Posterior vena cava (tissue), 2 donors: ENCODE results near the gene RSRC2. TPM values are rescaled to one million over a fixed set of nuclear protein-coding genes. Genes with fewer than 3 reads are reported as not detected.
"Not testable (repeated sequence)": the region's sequence is repeated elsewhere in the genome, so short reads cannot be mapped to it uniquely, and the experiment has no call there.

Experiments used
- DNase-seq: peaks from one replicate; pipeline ENCODE4 v3.0.0-alpha.2; 2020; ENCODE audit warnings: low spot score
- intact Hi-C, 2 donors: fragments of 100-400 bp; cut with DNase I; formaldehyde crosslinking; loops; one replicate each; pipeline versions ENCODE4 v1.14.1 to v1.14.2; 2022 to 2023
- long read RNA-seq, 2 donors: library from polyadenylated mRNA; unstranded; transcript quantifications; one replicate each; pipeline ENCODE4 v2.0.0, GENCODE V29; 2020 to 2021
- total RNA-seq, 2 donors: library from RNA; stranded (reverse); fragmentation: NEBNext Ultra II Directional; extraction: Animal tissue kit (Norgen Biotek cat#: 25700); gene quantifications; one replicate each; pipeline ENCODE4 v1.2.1, GENCODE V29; 2021
- donor health status: DM: yes; HTN: yes; CAD: no.
- donor health status: DM: yes; HTN: yes; CAD: no.

The RSRC2 gene
- total RNA-seq = 10 to 100 TPM; 52.5 to 60.6 TPM
- long read RNA-seq, donor 1, partial matches to known transcripts = 6 of 24 reads
- long read RNA-seq, donor 1, other reads (novel, unspliced or antisense) = 14 of 24 reads
- long read RNA-seq, donor 2, transcript RSRC2-201 (10 exons, 3,520 nt) = major isoform, 17 of 69 reads
- long read RNA-seq, donor 2, partial matches to known transcripts = 17 of 69 reads
- long read RNA-seq, donor 2, other reads (novel, unspliced or antisense) = 33 of 69 reads

GRCh38 chr12:122526683-122527477, at the start of gene RSRC2, which contains the start of gene KNTC1:
RSRC2 (minus strand) TSS chr12:122526936; CDS start chr12:122526853, 83 bp downstream.
KNTC1 (plus strand) TSS chr12:122527249; CDS start chr12:122530064, 2,815 bp downstream.
- intact Hi-C loops = loop anchor here in 1 of 2 donors (5.0 kb wide), 1 partner anchor 1175 kb away; the partner anchor contains the start of gene ANAPC5
- DNase-seq = peak; percentile 98

DNA sequence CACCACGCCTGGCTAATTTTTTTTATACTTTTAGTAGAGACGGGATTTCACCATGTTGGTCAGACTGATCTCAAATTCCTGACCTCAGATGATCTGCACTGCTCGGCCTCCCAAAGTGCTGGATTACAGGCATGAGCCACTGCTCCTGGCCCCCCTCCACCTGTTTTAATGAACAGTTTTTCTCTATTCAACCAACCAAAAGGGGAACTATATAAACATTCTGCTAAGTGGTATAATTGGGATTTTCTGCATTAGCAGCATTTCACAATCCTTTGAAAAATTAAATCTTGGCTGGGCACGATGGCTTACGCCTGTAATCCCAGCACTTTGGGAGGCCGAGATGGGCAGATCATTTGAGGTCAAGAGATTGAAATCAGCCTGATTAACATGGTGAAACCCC, 45.1 kb upstream of the RSRC2 start:
- intact Hi-C loops = no loop called here
- no peak for DNase-seq

GRCh38 chr12:122570006-122570405, 43.3 kb upstream of the RSRC2 start:
- intact Hi-C loops, DNase-seq: not testable (repeated sequence)

DNA sequence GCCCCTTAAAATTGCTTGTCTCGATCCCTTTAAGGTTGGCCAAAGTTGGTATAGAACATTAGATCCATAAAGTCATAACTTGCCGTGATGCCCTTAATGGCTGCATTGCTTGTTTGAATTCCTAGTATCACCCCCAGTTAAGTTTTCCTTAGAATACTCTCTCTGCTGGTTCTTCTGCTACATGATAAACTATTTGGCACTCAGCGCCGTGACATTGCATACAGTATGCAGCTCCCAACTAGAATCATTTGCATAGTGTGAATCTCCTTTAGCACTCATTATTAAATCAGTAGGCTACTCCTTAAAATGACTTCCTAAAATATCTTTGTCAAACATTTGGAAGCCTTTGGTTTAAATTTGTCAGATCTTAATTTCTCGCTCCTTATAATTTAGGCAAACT, 42.6 kb upstream of the RSRC2 start:
- DNase-seq = no peak
- intact Hi-C loops = no loop called here

DNA sequence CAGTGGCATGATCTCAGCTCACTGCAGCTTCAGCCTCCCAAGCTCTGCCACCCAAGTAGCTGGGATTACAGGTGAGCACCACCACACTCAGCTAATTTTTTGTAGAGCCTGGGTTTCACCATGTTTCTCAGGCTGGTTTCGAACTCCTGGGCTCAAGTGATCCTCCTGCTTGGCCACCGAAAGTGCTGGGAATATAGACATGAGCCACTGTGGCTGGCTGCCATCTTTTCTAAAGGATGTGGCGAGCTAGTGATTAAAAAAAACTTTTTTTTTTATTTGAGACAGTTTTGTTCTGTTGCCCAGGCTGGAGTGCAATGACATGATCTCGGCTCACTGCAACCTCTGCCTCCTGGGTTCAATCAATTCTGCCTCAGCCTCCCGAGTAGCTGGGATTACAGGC, 40.1 kb upstream of the RSRC2 start:
- intact Hi-C loops, DNase-seq: not testable (repeated sequence)

- DNase-seq = no peak
Measured at GRCh38 chr12:122563361-122563760, 36.6 kb upstream of the RSRC2 start.

GRCh38 chr12:122560138-122560537, 33.4 kb upstream of the RSRC2 start:
- intact Hi-C loops = no loop called here
- no peak for DNase-seq

More at GRCh38 chr12:122563361-122563760, 36.6 kb upstream of the RSRC2 start:
- intact Hi-C loops = no loop called here

- intact Hi-C loops = no loop called here
- no peak for DNase-seq
Measured at GRCh38 chr12:122558745-122559641, 32.3 kb upstream of the RSRC2 start.

DNA sequence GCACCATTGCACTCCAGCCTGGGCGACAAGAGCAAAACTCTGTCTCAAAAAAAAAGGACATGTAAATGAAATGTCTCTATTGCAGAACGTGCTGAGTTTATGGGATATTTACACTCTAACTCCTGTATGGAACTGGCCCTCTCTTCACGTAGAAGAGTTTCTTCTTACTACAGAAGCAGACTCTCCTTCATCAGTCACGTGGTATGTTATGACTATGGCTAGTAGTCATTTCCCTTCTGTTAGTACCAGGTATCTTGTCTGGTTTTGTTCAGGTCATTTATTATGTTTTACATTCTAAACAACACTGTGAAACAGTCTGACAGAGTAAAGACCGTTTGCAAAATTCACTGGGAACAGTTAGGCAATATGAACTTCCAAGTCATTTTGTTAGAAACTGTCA, 20.6 kb upstream of the RSRC2 start:
- intact Hi-C loops = no loop called here
- no peak for DNase-seq

- intact Hi-C loops = no loop called here
- DNase-seq = no peak
Measured at GRCh38 chr12:122545855-122546254, 19.1 kb upstream of the RSRC2 start.

GRCh38 chr12:122544537-122544936, 17.8 kb upstream of the RSRC2 start:
- DNase-seq = no peak
- intact Hi-C loops = no loop called here

GRCh38 chr12:122538496-122538895, 11.8 kb upstream of the RSRC2 start:
- no peak for DNase-seq
- intact Hi-C loops = no loop called here

- no peak for DNase-seq
- intact Hi-C loops = no loop called here
Measured at GRCh38 chr12:122537021-122537420, 10.3 kb upstream of the RSRC2 start.

- DNase-seq = no peak
- intact Hi-C loops = no loop called here
Measured at GRCh38 chr12:122533856-122534255, 7.1 kb upstream of the RSRC2 start.

GRCh38 chr12:122528992-122529391, 2.3 kb upstream of the RSRC2 start:
- intact Hi-C loops = loop anchor here in 1 of 2 donors (5.0 kb wide), 1 partner anchor 1177 kb away; the partner anchor contains the start of gene ANAPC5
- DNase-seq = no peak

GRCh38 chr12:122528582-122528981, 1.8 kb upstream of the RSRC2 start:
- intact Hi-C loops = loop anchor here in 1 of 2 donors (5.0 kb wide), 1 partner anchor 1176 kb away; the partner anchor contains the start of gene ANAPC5
- DNase-seq = no peak

DNA sequence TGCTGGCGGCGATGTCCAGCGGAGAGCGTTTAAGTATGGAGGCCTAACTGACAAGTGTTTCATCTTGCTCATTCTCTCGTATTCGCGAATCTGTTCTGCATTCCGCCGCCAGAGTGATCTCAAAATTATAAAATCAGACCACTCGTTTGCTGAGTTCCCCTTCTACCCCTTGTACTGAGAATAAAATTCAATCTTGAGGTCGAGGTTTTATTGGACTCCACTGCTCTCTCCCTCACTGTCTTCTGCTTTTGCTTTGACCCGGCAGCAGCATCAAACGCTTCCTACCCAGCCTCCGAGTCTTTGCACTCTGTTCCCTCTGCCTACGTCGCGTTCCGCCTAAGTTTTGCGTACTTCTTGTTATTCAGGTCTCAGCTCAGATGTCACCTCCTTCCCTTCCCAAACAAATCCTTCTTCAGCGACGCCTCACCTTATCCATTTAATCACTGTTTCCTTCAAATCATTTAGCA, 775 bp upstream of the RSRC2 start:
- DNase-seq = no peak
- intact Hi-C loops = loop anchor here in 1 of 2 donors (5.0 kb wide), 1 partner anchor 1175 kb away; the partner anchor contains the start of gene ANAPC5

DNA sequence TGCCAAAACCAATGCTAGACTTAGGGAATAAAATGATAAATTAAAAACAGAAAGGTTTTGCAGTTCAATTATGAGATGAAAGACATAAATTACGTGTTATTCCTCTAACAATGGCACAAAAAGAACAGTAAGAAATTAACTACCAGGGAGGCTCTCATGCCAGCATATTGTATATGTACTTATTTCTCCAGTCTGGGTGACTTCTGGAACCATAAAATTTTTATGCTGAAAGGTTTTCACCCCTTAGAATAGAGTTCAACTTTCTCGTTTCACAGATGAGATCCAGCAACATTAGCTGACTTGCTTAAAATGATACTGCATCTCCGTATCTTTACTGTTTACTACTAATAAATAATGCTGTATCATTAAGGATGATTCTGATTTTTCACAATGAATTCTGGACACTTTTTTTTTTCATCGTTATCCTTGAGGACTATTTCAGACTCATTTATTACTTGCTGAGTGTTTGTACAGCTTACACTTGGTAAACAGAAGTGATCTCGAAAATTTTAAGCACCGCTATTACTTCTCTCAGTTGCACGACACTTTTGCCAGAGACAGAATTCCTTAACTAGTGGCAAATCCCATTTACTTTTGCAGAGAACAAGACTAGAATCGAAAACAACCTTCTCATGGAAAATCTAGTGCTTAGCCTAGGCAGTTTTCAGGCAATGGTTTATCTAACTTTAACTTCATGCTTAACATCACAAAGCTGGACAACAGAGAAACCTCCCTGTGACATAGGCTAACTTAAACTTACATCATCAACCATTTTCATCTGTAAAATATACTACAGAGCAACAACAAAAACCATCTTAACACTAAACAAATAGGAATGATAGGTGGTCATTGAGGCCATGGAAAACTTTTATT, 2.7 kb downstream of the RSRC2 start:
- intact Hi-C loops = no loop called here
- DNase-seq = no peak
